Erythroblast (primary cell): ENCODE data around the gene HP.
"Not testable (repeated sequence)": the region's sequence is repeated elsewhere in the genome, so short reads cannot be mapped to it uniquely, and the experiment has no call there.

Experiments used
- DNase-seq, 2 experiments: peaks; one replicate each; lab custom pipeline; 2025; lab: John Stamatoyannopoulos, UW
- GATA1 ChIP-seq: IDR thresholded peaks from 2 replicates; pipeline ENCODE4 v1.6.1; 2011; ENCODE audit warnings: low read depth, mild to moderate bottlenecking, control low read depth, low read length, moderate library complexity
- POLR2A ChIP-seq: IDR thresholded peaks from 2 replicates; pipeline ENCODE4 v1.6.1; 2011; ENCODE audit warnings: mild to moderate bottlenecking, low read length

The HP gene

DNA sequence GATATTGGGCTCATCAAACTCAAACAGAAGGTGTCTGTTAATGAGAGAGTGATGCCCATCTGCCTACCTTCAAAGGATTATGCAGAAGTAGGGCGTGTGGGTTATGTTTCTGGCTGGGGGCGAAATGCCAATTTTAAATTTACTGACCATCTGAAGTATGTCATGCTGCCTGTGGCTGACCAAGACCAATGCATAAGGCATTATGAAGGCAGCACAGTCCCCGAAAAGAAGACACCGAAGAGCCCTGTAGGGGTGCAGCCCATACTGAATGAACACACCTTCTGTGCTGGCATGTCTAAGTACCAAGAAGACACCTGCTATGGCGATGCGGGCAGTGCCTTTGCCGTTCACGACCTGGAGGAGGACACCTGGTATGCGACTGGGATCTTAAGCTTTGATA lies 6.1 kb downstream of the HP start:
- no peak for DNase-seq
- TF ChIP-seq GATA1 (no peak), POLR2A (no peak)

- no peak for DNase-seq
Measured at GRCh38 chr16:72061564-72061963, 7.3 kb downstream of the HP start.

DNA sequence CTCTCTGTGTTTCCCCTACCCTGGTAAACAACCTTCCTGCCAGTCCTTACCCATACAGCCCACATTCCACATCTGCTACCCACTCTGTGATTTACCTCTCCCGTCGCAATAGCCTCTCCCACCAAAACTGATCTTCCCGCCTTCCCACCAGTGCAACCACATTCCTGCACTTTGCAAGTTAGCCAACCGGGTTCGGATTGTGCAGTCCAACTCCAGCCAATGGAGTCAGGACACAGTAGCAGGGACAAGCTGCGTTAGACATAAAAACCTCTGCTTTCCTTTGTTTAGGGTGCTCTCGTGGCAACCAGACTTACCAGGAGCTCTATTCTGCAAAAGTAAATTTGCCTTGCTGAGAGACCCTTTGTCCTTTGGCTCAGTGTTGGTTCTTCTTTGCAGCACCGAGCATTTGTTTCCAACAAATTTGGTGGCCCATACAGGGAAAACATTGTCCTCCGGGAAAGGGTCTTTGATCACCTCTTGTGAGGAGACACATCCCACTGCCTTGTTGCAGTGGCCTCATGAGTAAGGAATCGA lies 10.1 kb downstream of the HP start:
- DNase-seq = no peak
- TF ChIP-seq GATA1 (no peak), POLR2A (no peak)

More at GRCh38 chr16:72061564-72061963, 7.3 kb downstream of the HP start:
- no peak for TF ChIP-seq POLR2A
- no peak for TF ChIP-seq GATA1

- peak; percentile 67 to 74 for DNase-seq
- TF ChIP-seq GATA1 (no peak), POLR2A (no peak)
Measured at GRCh38 chr16:72066747-72067146, 12.4 kb downstream of the HP start.

GRCh38 chr16:72068930-72069329 lies 14.6 kb downstream of the HP start:
- DNase-seq = no peak
- no peak for TF ChIP-seq POLR2A
- TF ChIP-seq GATA1 = no peak

- TF ChIP-seq POLR2A = no peak
- TF ChIP-seq GATA1 = no peak
- DNase-seq = peak; percentile 17
Measured at GRCh38 chr16:72072514-72073342, 18.4 kb downstream of the HP start.

DNA sequence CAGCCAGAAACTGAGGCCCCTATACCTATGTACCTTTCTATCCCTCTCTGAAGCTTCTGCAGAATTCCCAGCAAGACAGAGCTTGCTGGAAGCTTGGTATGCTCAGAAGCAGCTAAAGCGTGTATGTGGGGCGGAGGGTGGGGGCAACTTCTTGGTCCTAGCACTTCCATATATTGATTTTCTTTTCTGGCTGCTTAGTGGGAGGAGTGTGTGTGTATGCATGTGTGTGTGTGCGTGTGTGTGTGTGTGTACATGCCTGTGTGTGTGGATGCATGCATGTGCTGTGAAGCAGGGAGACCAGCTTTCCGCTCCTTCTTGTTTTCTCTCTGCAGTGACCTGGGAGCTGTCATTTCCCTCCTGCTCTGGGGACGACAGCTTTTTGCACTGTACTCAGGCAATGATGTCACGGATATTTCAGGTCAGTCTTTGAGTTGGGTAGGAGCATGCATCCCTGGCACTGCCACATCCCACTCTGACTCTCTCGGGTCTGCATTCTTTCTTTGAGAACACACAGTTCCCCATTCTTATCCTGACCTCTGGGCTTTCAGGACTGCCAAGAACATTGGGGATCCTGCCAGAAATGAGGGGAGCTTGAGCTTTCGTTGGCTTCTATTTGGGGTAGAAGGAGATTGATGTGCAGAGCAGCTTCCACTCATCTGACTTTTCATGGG lies 19.4 kb downstream of the HP start:
- DNase-seq = no peak
- TF ChIP-seq POLR2A = no peak
- no peak for TF ChIP-seq GATA1

DNA sequence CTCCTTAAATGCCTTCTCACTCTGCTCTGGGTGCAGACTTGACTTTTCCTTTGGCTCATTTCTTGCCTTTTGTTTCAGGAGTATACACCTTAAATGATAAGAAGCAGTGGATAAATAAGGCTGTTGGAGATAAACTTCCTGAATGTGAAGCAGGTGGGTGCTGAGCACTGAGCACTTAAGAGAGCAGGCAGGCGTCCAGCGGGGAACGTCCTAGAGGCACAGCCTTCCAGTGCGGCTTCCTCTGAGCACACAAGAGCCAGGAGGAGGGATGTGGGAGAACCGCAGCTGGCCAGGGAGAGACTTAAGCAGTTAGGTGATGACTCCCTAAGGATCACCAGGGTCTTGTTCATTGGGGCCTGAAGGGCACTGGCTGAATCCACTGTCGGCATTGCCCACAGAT lies 20.8 kb downstream of the HP start:
- DNase-seq = not testable (repeated sequence)

DNA sequence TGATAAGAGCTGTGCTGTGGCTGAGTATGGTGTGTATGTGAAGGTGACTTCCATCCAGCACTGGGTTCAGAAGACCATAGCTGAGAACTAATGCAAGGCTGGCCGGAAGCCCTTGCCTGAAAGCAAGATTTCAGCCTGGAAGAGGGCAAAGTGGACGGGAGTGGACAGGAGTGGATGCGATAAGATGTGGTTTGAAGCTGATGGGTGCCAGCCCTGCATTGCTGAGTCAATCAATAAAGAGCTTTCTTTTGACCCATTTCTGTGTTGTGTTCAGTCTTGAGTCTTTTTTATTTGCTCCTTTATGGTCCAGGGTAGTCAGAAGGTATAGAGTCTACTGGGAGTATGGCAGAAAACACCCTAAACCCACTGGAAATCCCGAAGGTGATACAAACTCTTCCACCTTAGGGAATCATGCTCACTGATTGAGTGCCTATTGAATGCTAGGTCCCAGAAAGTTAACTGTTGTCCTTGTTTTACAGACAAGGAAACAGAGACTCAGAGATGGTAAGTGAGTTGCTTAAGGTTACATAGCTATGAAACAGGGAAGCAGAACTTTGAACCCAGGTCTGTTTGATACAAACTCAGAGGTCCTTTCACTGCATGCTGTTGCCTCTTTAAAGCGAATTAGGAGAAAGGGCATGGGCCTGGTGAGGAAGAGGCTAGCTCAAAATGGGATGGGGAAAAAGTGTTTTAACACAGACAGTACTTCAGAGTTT lies 22.8 kb downstream of the HP start:
- not testable (repeated sequence) for DNase-seq

- no peak for TF ChIP-seq GATA1
- TF ChIP-seq POLR2A = no peak
- no peak for DNase-seq
Measured at GRCh38 chr16:72083778-72084404, 29.6 kb downstream of the HP start.

DNA sequence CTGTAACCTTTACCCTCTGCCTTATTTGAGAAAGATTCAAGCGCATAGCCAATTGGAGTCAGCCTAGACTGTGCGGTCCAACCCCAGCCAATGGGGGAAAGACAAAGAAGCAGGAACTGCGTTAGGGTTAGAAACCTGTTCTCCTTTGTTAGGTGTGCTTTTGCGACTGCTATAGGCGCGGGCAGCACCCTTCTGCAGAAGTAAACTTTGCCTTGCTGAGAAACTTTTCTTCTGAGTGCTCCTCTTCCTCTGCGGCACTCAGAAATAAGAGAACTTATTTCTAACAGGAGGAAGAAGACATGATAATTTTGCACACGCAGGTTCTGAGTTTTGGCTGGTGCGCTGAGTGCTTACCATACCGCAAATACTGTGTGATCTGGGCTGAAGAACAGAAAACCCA lies 30.1 kb downstream of the HP start:
- no peak for DNase-seq
- TF ChIP-seq POLR2A = no peak
- no peak for TF ChIP-seq GATA1

DNA sequence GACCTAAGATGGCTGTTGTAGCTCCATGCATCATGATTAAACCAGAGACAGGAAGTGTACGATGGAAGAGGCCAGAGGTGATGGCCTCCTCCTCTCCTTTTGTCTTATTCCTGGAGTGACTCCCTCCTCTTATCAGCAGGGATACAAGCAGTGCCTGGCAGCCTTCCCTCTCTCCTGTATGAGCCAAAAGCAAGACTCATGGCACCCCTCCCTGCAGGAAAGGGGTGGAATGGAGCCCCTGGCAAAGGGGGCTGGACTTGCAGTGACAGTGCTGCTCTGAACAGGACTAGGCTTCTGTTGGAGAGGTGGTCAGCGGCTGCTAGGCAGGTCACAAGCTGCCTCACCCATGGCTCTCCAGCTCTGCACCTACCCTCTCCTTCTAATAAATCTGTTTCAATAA lies 30.7 kb downstream of the HP start:
- no peak for TF ChIP-seq GATA1
- TF ChIP-seq POLR2A = no peak
- no peak for DNase-seq

DNA sequence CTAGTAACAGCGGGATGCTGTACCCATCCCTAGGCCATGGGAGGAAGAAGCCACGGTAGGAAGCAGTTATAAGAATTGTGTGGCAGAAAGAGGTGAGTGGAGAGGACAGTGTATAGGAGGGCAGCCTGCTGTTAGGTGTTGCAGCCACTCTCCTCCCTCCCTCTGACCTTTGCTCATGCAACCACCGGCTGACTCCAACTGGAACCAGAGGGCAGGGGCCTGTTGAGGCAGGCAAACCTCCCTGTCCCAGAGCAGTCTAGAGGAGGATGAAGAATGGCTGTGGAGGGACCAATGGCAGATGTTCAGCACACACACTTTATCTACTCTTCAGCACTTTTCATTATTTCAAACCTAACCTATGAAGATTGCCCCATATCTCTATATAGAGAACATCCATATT lies 36.9 kb downstream of the HP start:
- DNase-seq = no peak
- TF ChIP-seq GATA1 = no peak
- no peak for TF ChIP-seq POLR2A
